Measurements from ENCODE around the gene SH3GLB2. TPM values are rescaled to one million over a fixed set of nuclear protein-coding genes. Genes with fewer than 3 reads are reported as not detected.

The SH3GLB2 gene
- total RNA-seq, 2 donors from 2014 or later, result 109 to 110 TPM

- no peak for DNase-seq
- Histone ChIP-seq H3K4me1 (no peaks in the 10 kb centered on the region), H3K9me3 (no peaks in the 10 kb centered on the region), H3K36me3 (no peaks in the 10 kb centered on the region), H3K27me3 (no peaks in the 10 kb centered on the region), H3K9ac (ENCODE audit: low read depth in 2 of 2, low read length in 2 of 2) (no peak overlapping the region), H3K27ac (no peak overlapping the region), H3K4me3 (no peak overlapping the region)
- intact Hi-C loops (cut with DNase I), result no loop called here
- no peak for TF ChIP-seq CTCF (IDR thresholded peaks at IDR 0.05)
Observed at GRCh38 chr9:129073404-129073803, 45.3 kb upstream of the SH3GLB2 start.

- intact Hi-C loops (cut with DNase I), result no loop called here
- no peaks in the 10 kb centered on the region for H3K27me3 ChIP-seq
- H3K4me3 ChIP-seq, result no peak overlapping the region
- no peaks in the 10 kb centered on the region for H3K9me3 ChIP-seq
- no peak for DNase-seq
- no peak for TF ChIP-seq CTCF (IDR thresholded peaks at IDR 0.05)
- no peaks in the 10 kb centered on the region for H3K4me1 ChIP-seq
- H3K9ac ChIP-seq (ENCODE audit: low read depth in 2 of 2, low read length in 2 of 2), result no peak overlapping the region
- no peak overlapping the region for H3K27ac ChIP-seq
- no peaks in the 10 kb centered on the region for H3K36me3 ChIP-seq
Observed at GRCh38 chr9:129072171-129072570, 44.0 kb upstream of the SH3GLB2 start.

GRCh38 chr9:129071526-129072126, 43.5 kb upstream of the SH3GLB2 start:
- no peak for TF ChIP-seq CTCF (IDR thresholded peaks at IDR 0.05)
- no peak overlapping the region for H3K27ac ChIP-seq
- no peaks in the 10 kb centered on the region for H3K27me3 ChIP-seq
- H3K9ac ChIP-seq (ENCODE audit: low read depth in 2 of 2, low read length in 2 of 2), result no peak overlapping the region
- no peaks in the 10 kb centered on the region for H3K9me3 ChIP-seq
- H3K36me3 ChIP-seq, result no peaks in the 10 kb centered on the region
- no peak overlapping the region for H3K4me3 ChIP-seq
- no peak for DNase-seq
- intact Hi-C loops (cut with DNase I), result no loop called here
- H3K4me1 ChIP-seq, result no peaks in the 10 kb centered on the region

GRCh38 chr9:129070696-129071525, 42.8 kb upstream of the SH3GLB2 start:
- intact Hi-C loops (cut with DNase I), result no loop called here
- H3K4me3 ChIP-seq, result no peak overlapping the region
- H3K9me3 ChIP-seq, result no peaks in the 10 kb centered on the region
- DNase-seq, result no peak
- no peaks in the 10 kb centered on the region for H3K4me1 ChIP-seq
- no peaks in the 10 kb centered on the region for H3K27me3 ChIP-seq
- no peak overlapping the region for H3K27ac ChIP-seq
- no peak overlapping the region for H3K9ac ChIP-seq (ENCODE audit: low read depth in 2 of 2, low read length in 2 of 2)
- peaks cover under 1% of the 10 kb centered on the region for H3K36me3 ChIP-seq
- TF ChIP-seq CTCF (IDR thresholded peaks at IDR 0.05), result no peak

- H3K9ac ChIP-seq (ENCODE audit: low read depth in 2 of 2, low read length in 2 of 2), result peak overlapping the region in 1 of 2 donors; percentile 4
- no peak for DNase-seq
- no peaks in the 10 kb centered on the region for H3K4me1 ChIP-seq
- no peak overlapping the region for H3K4me3 ChIP-seq
- no peaks in the 10 kb centered on the region for H3K27me3 ChIP-seq
- no peak for TF ChIP-seq CTCF (IDR thresholded peaks at IDR 0.05)
- intact Hi-C loops (cut with DNase I), result no loop called here
- H3K9me3 ChIP-seq, result no peaks in the 10 kb centered on the region
- no peak overlapping the region for H3K27ac ChIP-seq
- H3K36me3 ChIP-seq, result peaks cover 9% of the 10 kb centered on the region
Observed at GRCh38 chr9:129069862-129070641, 41.9 kb upstream of the SH3GLB2 start.
